Activated naive CD4-positive, alpha-beta T cell (primary cell): ENCODE measurements around the gene GRM4.

Experiments used
- DNase-seq, 4 experiments: peaks; one replicate each; lab custom pipeline; 2025; lab: John Stamatoyannopoulos, UW

GRM4 gene

DNA sequence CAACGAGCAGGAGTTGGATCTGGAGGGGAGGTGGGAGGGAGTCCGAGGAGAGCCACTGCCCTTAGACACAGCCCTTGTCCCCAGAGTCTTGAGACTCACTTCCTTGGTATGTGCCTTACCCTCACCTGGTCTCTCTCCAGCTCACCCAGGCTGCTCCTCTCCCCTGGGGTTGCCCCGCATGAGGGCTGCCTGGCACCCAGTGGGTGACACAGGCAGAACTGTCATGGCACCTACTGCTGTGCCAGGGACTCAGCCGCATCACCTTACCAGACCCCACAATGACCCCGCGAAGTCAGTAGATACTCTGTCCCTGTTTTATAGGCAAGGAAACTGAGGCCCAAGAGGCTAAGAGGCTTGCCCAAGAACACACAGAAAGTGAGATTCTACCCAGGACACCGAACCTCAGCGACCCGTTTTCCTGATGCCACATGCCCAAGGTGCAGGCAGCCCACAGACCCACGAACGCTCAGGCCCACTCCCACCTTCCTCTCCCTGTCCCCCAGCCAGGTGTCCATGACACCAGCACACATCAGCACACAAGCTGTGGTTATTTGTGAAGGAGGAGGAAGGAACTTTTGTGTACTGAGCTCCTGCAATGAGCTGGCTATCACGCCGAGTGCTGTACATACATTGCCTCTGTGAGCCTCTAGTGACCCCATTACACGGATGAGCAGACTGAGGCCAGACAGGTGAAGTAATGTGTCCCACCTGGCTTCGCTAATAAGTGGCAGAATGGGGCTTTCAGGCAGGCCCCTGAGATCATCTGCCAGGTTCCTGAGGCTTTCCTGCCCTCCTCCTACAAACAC lies 168.1 kb downstream of the GRM4 start:
- DNase-seq: no peak

DNA sequence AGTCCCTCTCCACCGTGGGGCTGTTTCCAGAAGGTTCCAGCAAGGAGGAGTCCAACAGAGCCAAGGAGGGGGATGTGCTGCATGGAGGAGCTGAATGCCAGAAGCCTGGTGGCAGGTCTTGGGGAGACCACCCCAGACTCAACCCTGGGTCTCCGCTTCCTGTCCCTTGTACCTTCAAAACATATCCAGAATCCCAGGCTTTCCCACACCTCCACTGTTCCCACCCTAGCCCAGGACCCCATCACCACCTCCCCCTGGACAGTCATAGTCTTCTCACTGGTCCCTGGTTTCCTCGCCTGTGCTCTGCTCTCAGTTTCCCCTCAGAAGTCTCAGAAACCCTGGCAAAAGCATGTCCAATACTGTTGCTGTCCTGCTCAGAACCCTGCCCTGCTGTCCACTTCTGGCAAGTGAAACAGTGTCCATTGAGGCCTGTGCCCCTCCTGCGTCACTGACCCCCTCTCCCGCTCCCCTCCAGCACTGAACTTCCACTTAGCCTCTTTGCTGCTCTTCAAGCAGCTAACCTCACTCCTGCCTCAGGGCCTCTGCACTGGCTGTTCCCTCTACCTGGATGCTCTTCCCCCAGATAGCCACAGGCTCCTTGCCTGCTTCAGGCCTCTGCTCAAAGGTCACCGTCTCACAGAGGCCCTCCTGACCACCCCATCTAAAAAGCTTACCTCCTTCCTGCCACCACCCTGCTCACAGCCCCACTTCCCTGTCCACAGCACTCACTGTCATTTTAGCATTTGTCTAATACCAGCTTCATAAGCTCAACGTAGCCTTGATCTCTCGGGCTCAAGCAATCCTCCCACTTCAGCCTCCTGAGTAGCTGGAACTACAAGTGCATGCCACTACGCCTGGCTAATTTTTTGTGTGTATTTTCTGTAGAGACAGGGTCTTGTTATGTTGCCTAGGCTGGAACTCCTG lies 169.2 kb downstream of the GRM4 start:
- no peak for DNase-seq

DNA sequence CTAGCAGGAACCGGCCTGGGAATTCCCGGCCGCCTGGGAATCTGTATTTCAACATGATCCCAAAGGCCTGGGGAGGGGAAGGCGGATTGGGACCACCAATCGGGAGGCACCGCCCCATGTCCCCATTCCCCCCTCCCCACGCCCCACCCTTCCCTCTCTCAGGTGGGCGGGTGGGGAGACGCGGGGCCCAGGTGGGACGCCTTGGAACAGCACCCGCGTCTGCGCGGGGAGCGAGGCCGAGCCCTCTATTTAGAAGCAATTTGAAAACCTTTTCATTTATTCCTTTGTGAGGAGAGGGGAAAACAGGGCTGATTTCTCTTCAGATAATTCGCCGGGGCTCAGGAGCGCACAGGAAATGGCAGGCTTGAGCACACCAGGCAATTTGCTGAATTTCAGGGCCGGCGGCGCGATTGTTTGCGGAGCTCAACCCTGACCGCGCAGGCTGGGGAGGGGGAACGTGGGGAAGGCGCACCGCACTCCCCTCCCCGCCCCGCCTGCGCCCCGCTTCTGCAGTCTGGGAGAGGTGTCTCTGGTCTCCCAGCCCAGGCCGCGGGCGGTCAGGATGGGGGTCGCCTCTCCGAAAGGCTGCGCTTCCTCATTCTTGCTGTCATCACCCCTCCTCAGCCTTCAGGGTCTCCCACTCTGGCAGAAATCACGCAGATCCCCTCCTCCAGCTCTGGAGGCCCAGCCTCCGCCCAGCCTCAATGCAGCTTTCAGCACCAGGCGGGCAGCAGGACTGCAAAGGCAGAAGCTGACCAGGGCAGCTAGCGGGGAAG lies 170.0 kb downstream of the GRM4 start:
- DNase-seq: no peak

DNA sequence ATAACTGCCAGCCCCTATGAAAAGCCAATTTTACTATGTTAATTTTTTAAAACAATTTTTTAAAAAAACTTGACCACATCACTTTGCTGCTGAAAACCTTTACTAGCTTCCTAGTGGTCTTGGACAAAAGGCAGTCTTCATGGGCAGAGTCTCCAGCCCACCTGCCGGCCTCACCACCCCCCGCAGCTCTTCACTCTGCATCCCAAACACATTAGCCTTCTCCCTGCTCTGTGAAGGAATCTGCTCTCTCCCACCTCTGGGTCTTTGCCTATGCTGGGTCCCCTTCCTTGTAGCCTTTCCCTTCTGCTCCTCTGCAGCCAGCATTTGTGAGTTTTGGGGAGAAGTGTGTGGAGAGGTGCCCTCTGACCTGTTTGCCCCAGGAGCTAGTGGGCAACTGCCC lies 171.4 kb downstream of the GRM4 start:
- no peak for DNase-seq

DNA sequence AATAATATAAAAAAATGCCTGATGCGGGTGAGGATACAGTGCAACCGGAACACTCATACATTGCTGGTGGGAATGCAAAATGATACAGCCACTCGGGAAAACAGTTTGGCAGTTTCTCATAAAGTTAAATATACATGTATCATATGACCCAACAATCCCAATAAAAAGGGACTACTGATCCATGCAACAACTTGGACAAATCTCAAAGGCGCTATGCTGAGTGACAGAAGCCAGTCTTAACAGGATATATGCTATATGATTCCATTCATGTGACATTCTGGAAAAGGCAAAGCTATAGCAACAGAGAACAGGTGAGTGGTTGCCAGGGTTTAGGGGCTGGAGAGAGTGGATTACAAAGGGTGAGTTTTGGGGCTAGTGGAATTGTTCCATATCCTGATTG lies 171.9 kb downstream of the GRM4 start:
- DNase-seq: no peak

DNA sequence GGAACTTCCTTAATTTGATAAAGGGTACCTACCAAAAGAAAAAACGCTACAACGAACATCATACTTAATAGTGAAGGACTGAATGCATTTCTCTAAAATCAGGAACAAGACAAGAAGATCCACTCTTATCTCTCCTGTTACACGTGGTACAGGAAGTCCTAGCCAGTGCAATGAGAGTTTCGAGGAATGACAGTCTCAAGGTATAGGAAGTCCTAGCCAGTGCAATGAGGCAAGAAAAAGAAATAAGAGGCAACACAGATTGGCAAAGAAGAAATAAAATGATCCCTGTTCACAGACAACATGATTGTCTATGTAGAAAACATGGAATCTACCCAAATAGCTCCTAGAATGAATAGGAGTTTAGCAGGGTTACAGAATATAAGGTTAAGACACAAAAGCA lies 174.3 kb downstream of the GRM4 start:
- no peak for DNase-seq
